H1 (cell line): Measurements from ENCODE around the gene PNMA8B. TPM values are rescaled to one million over a fixed set of nuclear protein-coding genes. Genes with fewer than 3 reads are reported as not detected.

Experiments used
- CREB1 ChIP-seq: IDR thresholded peaks from 2 replicates; pipeline ENCODE4 v1.6.1; 2012; ENCODE audit warnings: inconsistent platforms
- CTBP2 ChIP-seq: IDR thresholded peaks from 2 replicates; pipeline ENCODE4 v1.7.0; 2011; ENCODE audit warnings: borderline replicate concordance, mild to moderate bottlenecking, moderate library complexity, mixed read lengths, low read length; ENCODE audit not compliant: insufficient read depth, insufficient read length
- CTCF ChIP-seq, 3 experiments: IDR thresholded peaks; 1 replicate in 2 of 3; 2 replicates in 1 of 3; pipeline versions ENCODE4 v1.5.1 to v1.6.1; 2011; ENCODE audit warnings: low read length in 3 of 3, mild to moderate bottlenecking in 3 of 3, inconsistent platforms in 2 of 3, low read depth in 1 of 3, moderate library complexity in 1 of 3; ENCODE audit not compliant: insufficient read depth in 1 of 3; ENCODE audit errors: control extremely low read depth in 1 of 3
- E2F6 ChIP-seq: IDR thresholded peaks from 2 replicates; pipeline ENCODE4 v1.6.1; 2012; ENCODE audit warnings: inconsistent platforms
- KDM1A ChIP-seq: fragments of 200-600, 300-600 bp; sonication (generic); IDR thresholded peaks from 2 replicates; pipeline ENCODE4 v1.7.1; 2016; ENCODE audit warnings: mild to moderate bottlenecking, low read length, borderline replicate concordance
- MAX ChIP-seq: IDR thresholded peaks from 2 replicates; pipeline ENCODE4 v1.6.1; 2012; ENCODE audit warnings: inconsistent platforms
- NANOG ChIP-seq: IDR thresholded peaks from 2 replicates; pipeline ENCODE4 v1.6.1; 2011; ENCODE audit warnings: low read length, low read depth, mild to moderate bottlenecking, inconsistent platforms; ENCODE audit not compliant: insufficient read depth, poor library complexity, severe bottlenecking
- RAD21 ChIP-seq, 2 experiments: IDR thresholded peaks in 1 of 2; conservative IDR thresholded peaks in 1 of 2; 2 replicates each; pipeline ENCODE4 v1.6.1; 2011; ENCODE audit warnings: low read depth in 2 of 2, low read length in 2 of 2, improper control_type of control experiment in 1 of 2, inconsistent platforms in 1 of 2, mild to moderate bottlenecking in 1 of 2, moderate library complexity in 1 of 2
- SUZ12 ChIP-seq: fragments of 200-600 bp; sonication (generic); IDR thresholded peaks from 2 replicates; pipeline ENCODE4 v1.6.1; 2012; ENCODE audit warnings: mild to moderate bottlenecking, inconsistent platforms, low read length, moderate library complexity, mixed read lengths
- polyA plus RNA-seq, 7 experiments: library from polyadenylated mRNA; depleted of rRNA in 3 of 7; stranded (reverse) in 5 of 7; unstranded in 2 of 7; fragments of >200 nt in 5 of 7; fragments of 200-250 nt in 2 of 7; gene quantifications; 1 replicate in 5 of 7; 2 replicates in 1 of 7; 4 replicates in 1 of 7; pipeline versions ENCODE4 v1.2.1 to v1.2.3, GENCODE V29; 2011 to 2013; ENCODE audit warnings: missing spikeins in 2 of 7, mixed read lengths in 2 of 7
- total RNA-seq: library from RNA; stranded (reverse); fragmentation: NEBNext Ultra II Directional; extraction: Animal tissue kit (Norgen Biotek cat#: 25700); gene quantifications from 2 replicates; pipeline ENCODE4 v1.2.1, GENCODE V29; 2021

PNMA8B gene
- total and polyA plus RNA-seq, 2 of the 8 experiments (the other 6 are each of a cell fraction or from before 2014, with no cell fraction given), result 0.48 to 1.4 TPM

- peak; percentile 91 to 98 (median 97) for TF ChIP-seq CTCF (IDR thresholded peaks at IDR 0.05; ENCODE audit: control extremely low read depth in 1 of 3, insufficient read depth in 1 of 3, low read depth in 1 of 3, low read length in 3 of 3)
- TF ChIP-seq SUZ12, result no peak
- peak; percentile 98 to 99 for TF ChIP-seq RAD21 (IDR thresholded peaks at IDR 0.05 in 1 of 2, conservative IDR thresholded peaks at IDR 0.05 in 1 of 2; ENCODE audit: low read depth in 2 of 2, low read length in 2 of 2)
- TF ChIP-seq NANOG, result no peak
- TF ChIP-seq KDM1A, result peak; percentile 41; the same call in 1 of the 2 replicates
- peak; percentile 63 for TF ChIP-seq CREB1
- TF ChIP-seq E2F6, result peak; percentile 90
- TF ChIP-seq MAX, result peak; percentile 51; the same call in 1 of the 2 replicates
- TF ChIP-seq CTBP2, result no peak
These were observed 7.7 kb downstream of the PNMA8B start (continued) for GRCh38 chr19:46487802-46488445.
